ENCODE measurements around the gene SEPTIN11. TPM values are rescaled to one million over a fixed set of nuclear protein-coding genes. Genes with fewer than 3 reads are reported as not detected.

Gene SEPTIN11
- total and polyA plus RNA-seq, 9 of the 15 experiments (the other 6 are each of a cell fraction or from before 2014, with no cell fraction given) = 25.7 to 142 (median 84.3) TPM

DNA sequence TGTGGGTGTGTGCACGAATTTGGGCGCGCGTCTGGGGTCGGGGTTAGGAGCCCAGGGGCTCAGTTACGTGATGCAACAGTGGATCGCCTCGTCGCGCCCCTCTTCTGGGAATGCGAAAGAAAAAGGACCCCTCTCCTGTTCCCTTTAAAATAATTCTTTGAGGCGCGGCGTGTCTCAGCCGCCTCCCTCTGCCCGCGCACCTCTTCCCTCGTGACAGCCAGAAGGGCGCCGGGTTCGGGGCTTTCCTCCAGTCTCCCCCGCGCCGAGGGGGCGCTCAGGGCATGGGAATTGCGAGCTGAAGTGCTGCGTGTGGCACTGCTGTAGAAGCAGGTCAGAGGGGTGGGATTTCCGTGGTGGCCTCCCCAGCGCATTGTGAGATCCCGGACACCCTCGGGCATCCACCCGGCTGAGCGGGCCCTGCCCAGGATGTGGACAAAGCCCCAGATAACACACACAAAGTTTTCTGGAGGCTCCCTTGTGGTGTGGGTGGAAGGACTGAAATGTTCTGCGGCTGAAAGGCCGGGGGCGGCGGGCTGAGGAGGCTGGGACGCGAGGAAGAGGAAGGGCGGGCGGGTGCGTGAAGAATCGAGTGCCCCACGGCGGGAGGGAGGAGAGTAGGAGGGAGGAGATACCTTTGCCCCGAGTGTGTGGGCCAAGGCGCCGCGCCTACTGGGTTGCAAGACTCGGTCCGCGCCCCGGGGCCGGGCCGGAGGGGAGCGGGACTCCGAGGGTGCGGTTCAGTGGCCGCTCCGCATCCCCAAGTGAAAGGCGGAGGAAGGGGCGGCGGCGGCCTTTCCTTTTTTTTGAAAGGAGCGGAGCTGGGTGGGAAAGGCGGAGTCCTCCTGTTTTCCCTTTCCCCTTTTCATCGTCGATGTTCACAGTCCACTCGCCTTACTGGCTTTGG, 752 bp downstream of the SEPTIN11 start (continued):
- TF ChIP-seq SMARCA4 (IDR thresholded peaks at IDR 0.05) (no peak), EP300 (IDR thresholded peaks at IDR 0.05; ENCODE audit: low read length) (no peak), CUX1 (CRISPR knock-in tag; IDR thresholded peaks at IDR 0.05) (no peak), ZNF398 (CRISPR knock-in tag; IDR thresholded peaks at IDR 0.05) (no peak)
- TF ChIP-seq, protein P1, sequence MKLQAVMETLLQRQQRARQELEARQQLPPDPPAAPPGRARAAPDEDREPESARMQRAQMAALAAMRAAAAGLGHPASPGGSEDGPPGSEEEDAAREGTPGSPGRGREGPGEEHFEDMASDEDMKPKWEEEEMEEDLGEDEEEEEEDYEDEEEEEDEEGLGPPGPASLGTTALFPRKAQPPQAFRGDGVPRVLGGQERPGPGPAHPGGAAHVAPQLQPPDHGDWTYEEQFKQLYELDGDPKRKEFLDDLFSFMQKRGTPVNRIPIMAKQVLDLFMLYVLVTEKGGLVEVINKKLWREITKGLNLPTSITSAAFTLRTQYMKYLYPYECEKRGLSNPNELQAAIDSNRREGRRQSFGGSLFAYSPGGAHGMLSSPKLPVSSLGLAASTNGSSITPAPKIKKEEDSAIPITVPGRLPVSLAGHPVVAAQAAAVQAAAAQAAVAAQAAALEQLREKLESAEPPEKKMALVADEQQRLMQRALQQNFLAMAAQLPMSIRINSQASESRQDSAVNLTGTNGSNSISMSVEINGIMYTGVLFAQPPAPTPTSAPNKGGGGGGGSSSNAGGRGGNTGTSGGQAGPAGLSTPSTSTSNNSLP (IDR thresholded peaks at IDR 0.05; ENCODE audit: borderline replicate concordance, low read depth, low read length) = no peak
